ENCODE data around the gene PTPRM.

DNA sequence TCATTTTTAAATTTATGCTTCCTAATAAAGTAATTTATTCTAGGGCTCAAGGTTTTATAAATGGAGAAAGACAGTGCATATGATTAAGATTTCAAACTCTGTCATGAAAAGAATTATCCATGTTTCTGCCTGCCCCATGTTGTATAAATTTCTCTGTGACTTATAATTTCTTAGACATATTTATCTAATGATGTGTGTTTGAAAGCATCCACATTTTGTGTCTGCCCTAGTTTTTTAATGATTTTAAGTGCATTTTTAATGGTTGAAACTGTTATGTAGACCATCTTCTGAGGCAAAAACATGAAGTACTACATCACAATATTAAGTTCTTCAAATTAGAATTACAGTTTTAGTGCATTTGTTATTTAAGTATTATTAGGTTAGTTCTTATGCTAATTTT is 71.2 kb downstream of the PTPRM start:
- TF ChIP-seq, protein P1, sequence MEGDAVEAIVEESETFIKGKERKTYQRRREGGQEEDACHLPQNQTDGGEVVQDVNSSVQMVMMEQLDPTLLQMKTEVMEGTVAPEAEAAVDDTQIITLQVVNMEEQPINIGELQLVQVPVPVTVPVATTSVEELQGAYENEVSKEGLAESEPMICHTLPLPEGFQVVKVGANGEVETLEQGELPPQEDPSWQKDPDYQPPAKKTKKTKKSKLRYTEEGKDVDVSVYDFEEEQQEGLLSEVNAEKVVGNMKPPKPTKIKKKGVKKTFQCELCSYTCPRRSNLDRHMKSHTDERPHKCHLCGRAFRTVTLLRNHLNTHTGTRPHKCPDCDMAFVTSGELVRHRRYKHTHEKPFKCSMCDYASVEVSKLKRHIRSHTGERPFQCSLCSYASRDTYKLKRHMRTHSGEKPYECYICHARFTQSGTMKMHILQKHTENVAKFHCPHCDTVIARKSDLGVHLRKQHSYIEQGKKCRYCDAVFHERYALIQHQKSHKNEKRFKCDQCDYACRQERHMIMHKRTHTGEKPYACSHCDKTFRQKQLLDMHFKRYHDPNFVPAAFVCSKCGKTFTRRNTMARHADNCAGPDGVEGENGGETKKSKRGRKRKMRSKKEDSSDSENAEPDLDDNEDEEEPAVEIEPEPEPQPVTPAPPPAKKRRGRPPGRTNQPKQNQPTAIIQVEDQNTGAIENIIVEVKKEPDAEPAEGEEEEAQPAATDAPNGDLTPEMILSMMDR (IDR thresholded peaks at IDR 0.05) = no peak
- TF ChIP-seq TCF7L2 (IDR thresholded peaks at IDR 0.05; ENCODE audit: low read depth, low read length) = no peak
- TF ChIP-seq POLR2AphosphoS5 (IDR thresholded peaks at IDR 0.05; ENCODE audit: low read depth, low read length) = no peak

Data from Panc1 (cell line).